ENCODE measurements around the gene CDH4.

The CDH4 gene

GRCh38 chr20:61436283-61436666 lies 184.2 kb downstream of the CDH4 start:
- Histone ChIP-seq H4K20me1 (ENCODE audit: low read depth, low read length) (no peaks in the 10 kb centered on the region), H3F3A (ENCODE audit: insufficient read depth) (no peaks in the 10 kb centered on the region), H3K4me3 (ENCODE audit: insufficient read depth, low read length, poor library complexity, severe bottlenecking) (no peak overlapping the region), H3K36me3 (ENCODE audit: low read length) (no peaks in the 10 kb centered on the region), H3K79me2 (ENCODE audit: insufficient read depth, low read length) (no peaks in the 10 kb centered on the region), H3K27me3 (ENCODE audit: low read length) (no peaks in the 10 kb centered on the region), H3K4me2 (ENCODE audit: low read depth, low read length, poor library complexity, severe bottlenecking) (no peak overlapping the region), H3K27ac (ENCODE audit: low read depth, low read length) (no peak overlapping the region), H3K9ac (ENCODE audit: low read length) (no peak overlapping the region), H3K9me3 (ENCODE audit: insufficient read depth, low read length) (no peaks in the 10 kb centered on the region), H3K9me2 (replicated peaks; ENCODE audit: insufficient read depth, low read length) (no peaks in the 10 kb centered on the region), H2AFZ (ENCODE audit: low read depth, low read length, severe bottlenecking) (no peak overlapping the region)
- TF ChIP-seq CTCF (IDR thresholded peaks at IDR 0.05; ENCODE audit: insufficient read depth, low read length, poor library complexity, severe bottlenecking) (no peak), EZH2phosphoT487 (conservative IDR thresholded peaks at IDR 0.05; ENCODE audit: low read length) (no peak)

- Histone ChIP-seq H3K27ac (ENCODE audit: low read depth, low read length) (no peak overlapping the region), H3K4me2 (ENCODE audit: low read depth, low read length, poor library complexity, severe bottlenecking) (no peak overlapping the region)
Measured at GRCh38 chr20:61436667-61437279, 184.7 kb downstream of the CDH4 start.

DNA sequence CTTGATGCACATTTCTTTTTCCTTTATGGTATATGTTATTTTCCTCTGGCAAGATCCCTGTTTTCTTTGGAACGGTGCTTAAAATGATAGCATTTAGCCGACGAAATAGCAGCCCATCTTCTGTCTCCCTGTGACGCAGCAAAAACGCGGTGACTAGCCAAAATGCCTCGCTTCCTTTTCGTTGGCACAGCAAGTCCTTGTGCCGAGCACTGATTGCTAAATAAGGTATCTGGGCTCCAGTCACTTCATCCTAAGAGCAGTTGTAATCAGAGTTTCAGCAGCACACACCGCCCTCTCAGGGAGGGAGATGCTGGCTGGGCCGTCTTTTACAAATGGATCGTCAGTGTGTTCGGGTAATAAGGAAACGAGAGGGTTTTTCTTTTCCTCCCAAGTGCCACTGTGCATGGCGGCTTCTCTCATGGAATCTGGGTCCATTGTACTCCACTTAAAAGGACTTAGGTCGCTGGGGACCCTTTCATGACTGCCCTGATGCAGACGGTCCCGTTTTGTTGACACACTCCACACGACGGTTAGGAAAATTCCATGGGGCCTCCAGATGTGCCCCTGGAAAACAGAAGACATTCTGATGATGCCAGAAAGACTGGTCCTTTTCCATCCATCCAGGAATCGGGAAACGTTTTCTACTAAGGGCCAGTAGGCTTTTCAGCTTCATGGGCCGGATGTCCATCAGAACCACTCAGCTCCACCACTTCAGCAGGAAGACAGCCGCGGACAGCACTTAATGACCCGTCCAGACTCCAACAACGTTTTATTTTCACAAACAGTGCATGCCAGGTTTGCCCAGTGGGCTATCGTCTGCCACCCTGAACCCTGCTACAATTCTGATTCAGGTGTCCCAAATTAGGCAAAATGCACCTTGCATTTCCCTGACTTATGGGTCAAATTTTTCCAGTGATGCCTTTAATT lies 185.5 kb downstream of the CDH4 start:
- no peaks in the 10 kb centered on the region for H3K9me3 ChIP-seq (ENCODE audit: insufficient read depth, low read length)
- H4K20me1 ChIP-seq (ENCODE audit: low read depth, low read length), result no peaks in the 10 kb centered on the region
- H3K4me3 ChIP-seq (ENCODE audit: insufficient read depth, low read length, poor library complexity, severe bottlenecking), result no peak overlapping the region
- H3K4me2 ChIP-seq (ENCODE audit: low read depth, low read length, poor library complexity, severe bottlenecking), result no peak overlapping the region
- no peak overlapping the region for H2AFZ ChIP-seq (ENCODE audit: low read depth, low read length, severe bottlenecking)
- no peaks in the 10 kb centered on the region for H3F3A ChIP-seq (ENCODE audit: insufficient read depth)
- H3K27ac ChIP-seq (ENCODE audit: low read depth, low read length), result no peak overlapping the region
- no peaks in the 10 kb centered on the region for H3K36me3 ChIP-seq (ENCODE audit: low read length)
- H3K27me3 ChIP-seq (ENCODE audit: low read length), result no peaks in the 10 kb centered on the region
- H3K9ac ChIP-seq (ENCODE audit: low read length), result no peak overlapping the region
- TF ChIP-seq CTCF (IDR thresholded peaks at IDR 0.05; ENCODE audit: insufficient read depth, low read length, poor library complexity, severe bottlenecking) (no peak), EZH2phosphoT487 (conservative IDR thresholded peaks at IDR 0.05; ENCODE audit: low read length) (no peak)
- no peaks in the 10 kb centered on the region for H3K9me2 ChIP-seq (replicated peaks; ENCODE audit: insufficient read depth, low read length)
- H3K79me2 ChIP-seq (ENCODE audit: insufficient read depth, low read length), result no peaks in the 10 kb centered on the region

More at GRCh38 chr20:61436667-61437279, 184.7 kb downstream of the CDH4 start:
- no peaks in the 10 kb centered on the region for H4K20me1 ChIP-seq (ENCODE audit: low read depth, low read length)
- TF ChIP-seq EZH2phosphoT487 (conservative IDR thresholded peaks at IDR 0.05; ENCODE audit: low read length), result no peak
- TF ChIP-seq CTCF (IDR thresholded peaks at IDR 0.05; ENCODE audit: insufficient read depth, low read length, poor library complexity, severe bottlenecking), result no peak
- no peak overlapping the region for H3K4me3 ChIP-seq (ENCODE audit: insufficient read depth, low read length, poor library complexity, severe bottlenecking)
- no peaks in the 10 kb centered on the region for H3K9me2 ChIP-seq (replicated peaks; ENCODE audit: insufficient read depth, low read length)
- no peak overlapping the region for H2AFZ ChIP-seq (ENCODE audit: low read depth, low read length, severe bottlenecking)
- H3K9ac ChIP-seq (ENCODE audit: low read length), result no peak overlapping the region
- H3F3A ChIP-seq (ENCODE audit: insufficient read depth), result no peaks in the 10 kb centered on the region
- H3K79me2 ChIP-seq (ENCODE audit: insufficient read depth, low read length), result no peaks in the 10 kb centered on the region
- H3K36me3 ChIP-seq (ENCODE audit: low read length), result no peaks in the 10 kb centered on the region
- no peaks in the 10 kb centered on the region for H3K9me3 ChIP-seq (ENCODE audit: insufficient read depth, low read length)
- no peaks in the 10 kb centered on the region for H3K27me3 ChIP-seq (ENCODE audit: low read length)
